ENCODE data around the gene CD83.

The CD83 gene

GRCh38 chr6:14126191-14126590 lies 8.6 kb downstream of the CD83 start:
- no peak for DNase-seq

- no peak for DNase-seq
Measured at GRCh38 chr6:14127611-14128010, 10.0 kb downstream of the CD83 start.

GRCh38 chr6:14128012-14128411 lies 10.4 kb downstream of the CD83 start:
- DNase-seq = no peak

GRCh38 chr6:14128746-14129145 lies 11.2 kb downstream of the CD83 start:
- no peak for DNase-seq

GRCh38 chr6:14129575-14129974 lies 12.0 kb downstream of the CD83 start:
- DNase-seq = no peak

GRCh38 chr6:14130435-14131075 lies 13.0 kb downstream of the CD83 start:
- no peak for DNase-seq

GRCh38 chr6:14131579-14131978 lies 14.0 kb downstream of the CD83 start:
- no peak for DNase-seq

GRCh38 chr6:14132244-14132920 lies 14.8 kb downstream of the CD83 start:
- DNase-seq = no peak

- no peak for DNase-seq
Measured at GRCh38 chr6:14132921-14133275, 15.3 kb downstream of the CD83 start.

- no peak for DNase-seq
Measured at GRCh38 chr6:14134211-14134910, 16.8 kb downstream of the CD83 start.

- DNase-seq = no peak
Measured at GRCh38 chr6:14135893-14136539, 18.4 kb downstream of the CD83 start.

- DNase-seq = no peak
Measured at GRCh38 chr6:14138701-14139215, 21.2 kb downstream of the CD83 start.

- no peak for DNase-seq
Measured at GRCh38 chr6:14141351-14142062, 23.9 kb downstream of the CD83 start.

- no peak for DNase-seq
Measured at GRCh38 chr6:14142063-14142450, 24.5 kb downstream of the CD83 start.

- DNase-seq = no peak
Measured at GRCh38 chr6:14142511-14143223, 25.1 kb downstream of the CD83 start.

- DNase-seq = no peak
Measured at GRCh38 chr6:14143305-14143704, 25.7 kb downstream of the CD83 start.

- peak; percentile 90 for DNase-seq
Measured at GRCh38 chr6:14144678-14145113, 27.1 kb downstream of the CD83 start.

GRCh38 chr6:14146506-14147096 lies 29.0 kb downstream of the CD83 start:
- no peak for DNase-seq

GRCh38 chr6:14147891-14148290 lies 30.3 kb downstream of the CD83 start:
- no peak for DNase-seq

- no peak for DNase-seq
Measured at GRCh38 chr6:14148471-14148870, 30.9 kb downstream of the CD83 start.

GRCh38 chr6:14149053-14149738 lies 31.6 kb downstream of the CD83 start:
- no peak for DNase-seq
